Frontal cortex (tissue), 1 donor: ENCODE data around the gene ZNF507. TPM values are rescaled to one million over a fixed set of nuclear protein-coding genes. Genes with fewer than 3 reads are reported as not detected.

ENCODE experiments used
- total RNA-seq: library from RNA; depleted of rRNA; stranded (reverse); fragments of >200 nt; gene quantifications from one replicate; pipeline ENCODE4 v1.2.3, GENCODE V29; 2014

The ZNF507 gene
- total RNA-seq, 1 donor from 2014 or later: 24.1 TPM

Other genes starting within 250 kb of the ZNF507 start
- gene DPY19L3, start 60.2 kb downstream of the ZNF507 start, total RNA-seq: 28.9 TPM
- gene PDCD5, start 235.6 kb downstream of the ZNF507 start, total RNA-seq: 42.4 TPM